T-helper 2 cell treated with Interferon-gamma antibody and Interleukin-4, amounts not matched to agents 100 ng/mL and 5 ng/mL, for 36 hours (primary cell): Measurements from ENCODE around the gene SAP30BP. TPM values are rescaled to one million over a fixed set of nuclear protein-coding genes. Genes with fewer than 3 reads are reported as not detected.

ENCODE experiments used
- intact Hi-C: fragments of 100-400 bp; cut with micrococcal nuclease; formaldehyde crosslinking; loops from one replicate; pipeline ENCODE4 v1.15.1; 2023
- total RNA-seq: library from RNA; stranded (reverse); gene quantifications from 2 replicates; pipeline ENCODE4 v1.2.3, GENCODE V29; 2022

The SAP30BP gene
- total RNA-seq, 1 donor from 2014 or later: 93.6 TPM

- intact Hi-C loops: no loop called here
Measured at GRCh38 chr17:75684249-75684648, 17.1 kb downstream of the SAP30BP start.

GRCh38 chr17:75684924-75685323 is 17.8 kb downstream of the SAP30BP start:
- intact Hi-C loops: no loop called here

- intact Hi-C loops: no loop called here
Measured at GRCh38 chr17:75685499-75685898, 18.4 kb downstream of the SAP30BP start.

GRCh38 chr17:75688209-75688825 is 21.2 kb downstream of the SAP30BP start:
- intact Hi-C loops: no loop called here

DNA sequence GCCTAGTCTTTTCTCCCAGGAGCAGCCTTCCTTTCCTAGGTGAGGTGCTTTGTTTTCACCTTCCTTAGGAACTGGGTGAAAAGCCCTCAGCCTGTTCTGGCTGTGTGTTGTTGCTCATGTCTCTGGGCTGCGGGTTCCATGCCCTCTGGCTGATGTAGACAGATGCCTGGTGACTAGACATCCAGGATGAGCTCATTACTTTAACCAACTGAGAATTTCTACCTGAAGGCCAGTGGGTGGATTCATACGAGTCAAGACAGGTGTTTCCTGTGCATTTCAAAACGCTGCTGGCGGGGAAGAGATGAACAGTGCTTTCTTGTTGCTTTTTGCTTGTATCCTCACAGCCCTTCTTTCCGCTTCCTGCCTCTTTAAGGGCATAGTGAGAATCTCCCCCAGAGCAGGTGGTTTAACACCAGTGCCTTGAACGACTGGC is 22.3 kb downstream of the SAP30BP start:
- intact Hi-C loops: loop anchor here (1.0 kb wide), 1 partner anchor 61 kb away; no protein-coding TSS in a partner anchor

DNA sequence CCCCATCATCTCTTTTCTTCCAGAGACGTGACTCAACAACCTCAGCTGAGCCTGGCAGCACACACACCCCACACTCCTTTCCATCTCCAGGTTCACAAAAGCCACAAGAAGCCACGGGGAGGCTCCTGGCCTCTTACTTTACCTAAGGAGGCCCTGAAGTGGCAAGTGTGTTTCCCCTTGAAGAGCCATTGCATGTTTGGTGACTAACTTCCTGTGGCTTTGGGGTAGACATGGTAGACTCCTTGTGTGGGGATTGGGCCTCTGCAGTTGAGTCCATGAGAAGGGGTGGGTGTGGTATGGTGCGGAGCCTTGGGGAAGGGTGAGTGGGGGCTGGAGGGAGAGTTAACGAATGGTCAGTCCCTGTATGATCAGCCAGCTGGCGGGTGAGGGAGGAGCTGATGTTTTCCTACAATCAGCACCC is 24.2 kb downstream of the SAP30BP start:
- intact Hi-C loops: no loop called here

GRCh38 chr17:75691801-75692626 is 24.9 kb downstream of the SAP30BP start:
- intact Hi-C loops: no loop called here

DNA sequence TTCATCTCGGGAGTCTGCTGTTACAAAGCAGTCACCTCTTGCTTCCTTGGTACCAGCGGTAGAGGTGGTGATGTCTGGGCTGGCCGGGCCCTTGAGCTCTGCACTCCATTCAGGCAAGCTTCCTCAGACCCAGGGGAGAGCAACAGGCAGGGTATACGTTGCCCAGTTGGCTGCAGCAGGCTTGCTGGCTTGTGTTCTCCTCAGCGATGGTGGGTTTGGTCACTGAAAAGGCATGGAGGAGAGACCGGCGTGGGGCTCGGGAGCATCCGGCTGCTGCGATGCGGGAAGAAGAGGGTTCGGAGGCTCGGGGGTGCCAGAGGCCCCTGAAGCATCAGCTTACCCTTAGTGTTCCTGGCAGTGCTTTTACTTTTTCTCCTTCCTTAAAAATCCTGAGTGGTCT is 25.8 kb downstream of the SAP30BP start:
- intact Hi-C loops: no loop called here

DNA sequence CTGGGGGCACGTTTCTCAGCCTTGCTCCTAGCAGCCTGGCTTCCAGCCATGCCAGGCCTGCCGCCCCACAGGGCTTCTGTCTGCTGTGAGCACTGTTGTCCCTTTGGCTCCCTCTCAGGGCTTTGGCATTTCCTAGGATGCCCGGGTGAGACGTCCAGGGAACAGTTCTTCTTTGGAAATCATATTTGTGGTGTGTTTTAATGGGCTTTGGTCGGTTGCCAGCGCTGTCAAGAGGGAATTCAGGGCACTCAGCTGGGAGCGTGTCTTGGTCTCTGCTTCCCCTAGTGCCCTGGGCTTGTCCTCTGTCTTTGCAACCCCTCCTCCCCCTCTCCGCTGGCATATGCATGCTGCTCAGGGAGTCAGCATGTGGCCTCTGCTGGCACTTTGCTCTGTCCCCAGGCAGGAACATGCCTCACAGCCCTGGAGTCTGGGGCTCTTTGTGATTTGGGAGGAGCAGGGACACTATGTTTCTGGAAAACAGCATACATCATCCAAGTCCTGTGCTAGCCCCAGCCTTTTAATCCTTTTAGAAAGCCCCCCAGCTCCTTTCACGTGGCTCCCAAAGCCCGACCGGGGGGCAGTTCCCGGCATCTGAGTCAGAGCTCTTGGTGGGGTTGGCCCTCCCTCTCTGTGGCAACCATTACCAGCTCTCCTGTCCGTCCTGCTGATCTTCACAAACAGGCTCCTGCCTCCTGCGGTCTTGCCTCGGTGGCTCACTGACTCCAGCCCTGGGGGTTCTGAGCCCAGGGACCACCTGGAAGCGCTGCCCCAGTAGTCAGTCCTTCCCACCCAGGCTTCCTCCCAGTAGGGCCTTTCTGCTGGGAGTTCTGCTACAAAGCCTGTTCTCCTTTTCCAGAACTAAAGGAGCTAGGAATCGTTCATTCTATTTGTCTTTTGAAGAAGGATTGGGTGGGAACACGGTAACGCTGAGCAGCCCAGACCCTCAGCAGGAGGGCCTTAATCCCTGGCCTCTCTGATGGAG is 26.7 kb downstream of the SAP30BP start:
- intact Hi-C loops: no loop called here

DNA sequence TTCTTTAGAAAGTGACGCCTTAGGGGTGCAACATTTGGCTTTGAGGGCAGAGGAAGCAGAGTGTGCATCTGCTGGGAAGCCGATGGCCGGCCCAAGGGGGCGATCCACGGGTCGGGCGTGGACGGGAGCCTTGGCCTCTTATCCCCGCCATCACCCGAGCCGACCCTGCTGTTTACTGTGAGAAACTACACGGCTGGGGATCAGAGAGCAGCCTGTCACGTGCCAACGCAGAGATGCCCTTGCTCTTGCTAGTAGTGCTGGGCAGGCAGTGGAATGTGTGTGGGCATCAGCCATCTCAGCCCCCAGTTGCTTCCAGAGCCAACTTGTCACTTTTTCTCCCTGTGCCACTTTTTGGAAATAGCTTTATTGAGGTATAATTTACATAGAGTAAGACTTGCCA is 27.4 kb downstream of the SAP30BP start:
- intact Hi-C loops: no loop called here

- intact Hi-C loops: no loop called here
Measured at GRCh38 chr17:75695141-75695829, 28.1 kb downstream of the SAP30BP start.

- intact Hi-C loops: no loop called here
Measured at GRCh38 chr17:75695830-75696271, 28.7 kb downstream of the SAP30BP start.

- intact Hi-C loops: no loop called here
Measured at GRCh38 chr17:75697651-75698291, 30.6 kb downstream of the SAP30BP start.

GRCh38 chr17:75698659-75699058 is 31.5 kb downstream of the SAP30BP start:
- intact Hi-C loops: no loop called here

DNA sequence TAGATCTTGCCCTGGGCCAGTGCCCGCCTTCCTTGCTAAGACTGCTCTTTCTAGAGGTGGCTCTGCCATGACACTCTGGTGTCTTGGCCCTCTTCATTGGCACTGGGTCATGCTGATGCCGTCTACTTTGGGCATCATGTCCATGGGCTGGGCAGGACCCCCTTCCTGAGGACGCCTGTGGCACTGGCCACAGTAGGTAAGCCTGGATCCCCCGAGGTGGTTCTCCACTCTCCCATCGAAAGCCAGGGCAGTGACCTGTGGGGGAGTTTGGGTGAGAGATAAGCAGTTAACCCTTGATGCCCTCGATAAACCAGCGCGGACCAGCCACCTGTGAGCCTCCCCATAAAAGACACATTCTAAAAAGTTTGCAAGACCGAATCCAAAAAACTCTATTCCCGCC is 34.1 kb downstream of the SAP30BP start:
- intact Hi-C loops: no loop called here

DNA sequence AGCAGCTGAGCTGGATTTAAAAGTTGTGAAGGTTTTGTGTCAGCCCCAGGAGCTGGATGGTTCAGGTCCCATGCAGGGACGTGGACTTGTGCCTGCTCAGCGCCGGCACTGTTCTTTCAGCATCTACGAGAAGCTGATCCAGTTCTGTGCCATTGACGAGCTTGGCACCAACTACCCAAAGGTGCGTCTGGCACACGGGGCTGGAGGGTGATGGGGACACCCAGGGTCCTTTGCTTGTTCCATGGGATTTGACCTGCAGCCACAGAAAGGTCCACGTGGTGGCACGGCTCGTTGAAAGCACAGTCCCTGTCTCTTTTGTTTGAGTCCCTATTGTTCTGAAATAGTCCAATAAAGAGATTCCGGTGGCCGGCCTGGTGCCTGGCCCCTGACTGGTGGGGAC is 36.1 kb downstream of the SAP30BP start:
- intact Hi-C loops: no loop called here

- intact Hi-C loops: no loop called here
Measured at GRCh38 chr17:75703591-75703990, 36.5 kb downstream of the SAP30BP start.

DNA sequence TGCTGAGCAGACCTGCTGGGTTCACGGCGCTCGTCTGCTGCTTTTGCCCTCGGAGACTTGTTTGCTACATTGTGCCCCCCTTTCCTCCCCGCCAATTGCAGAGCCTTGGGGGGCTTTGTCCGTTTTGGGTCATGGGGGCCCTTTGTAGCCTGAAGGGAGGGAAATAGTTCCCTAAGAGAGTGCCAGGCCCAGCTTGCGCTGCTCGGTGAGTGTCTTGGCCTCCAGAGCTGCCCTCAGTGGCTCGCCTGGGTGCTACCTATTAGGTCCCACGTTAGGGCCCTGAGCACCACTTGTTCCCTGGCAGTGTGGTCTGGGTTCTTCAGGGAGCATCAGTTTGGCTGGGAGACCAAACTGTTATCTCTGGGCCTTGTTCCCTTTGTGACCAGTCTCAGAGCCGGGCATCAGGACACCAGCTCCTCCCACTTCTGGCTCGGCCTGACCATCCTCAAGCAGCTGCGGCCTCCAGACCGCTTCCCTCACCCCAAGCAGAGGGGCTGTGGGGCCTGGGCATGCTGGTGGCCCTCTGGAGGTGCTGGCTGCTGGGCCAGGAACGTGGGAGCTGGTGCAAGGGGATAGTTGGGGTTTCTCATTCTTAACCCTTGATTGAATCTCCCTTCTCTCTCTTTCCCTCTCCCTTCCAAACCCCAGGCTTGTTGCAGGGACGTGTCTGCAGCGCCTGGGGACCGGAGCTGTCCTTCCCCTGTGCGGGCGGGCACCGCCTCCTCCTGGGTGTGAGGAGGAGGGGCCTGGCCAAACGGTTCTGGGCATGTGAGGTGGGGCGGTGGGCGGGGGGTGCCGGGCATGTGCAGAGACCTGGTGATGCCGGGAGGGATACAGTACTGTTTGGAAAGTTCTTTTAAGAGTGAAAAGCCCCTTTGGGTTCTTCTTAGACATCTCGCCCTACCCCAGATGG is 38.1 kb downstream of the SAP30BP start:
- intact Hi-C loops: no loop called here

GRCh38 chr17:75706042-75706728 is 39.0 kb downstream of the SAP30BP start:
- intact Hi-C loops: no loop called here
